Sigmoid colon (tissue), 4 donors: ENCODE results near the gene KAT2A.

Experiments
- CTCF ChIP-seq, 4 experiments: fragments of 450-650 bp in 3 of 4; fragments of 200-600 bp in 1 of 4; IDR thresholded peaks; one replicate each; pipeline ENCODE4 v1.5.1; 2016 to 2019; ENCODE audit warnings: antibody characterized with exemption in 4 of 4, mild to moderate bottlenecking in 3 of 4, moderate library complexity in 2 of 4
- EP300 ChIP-seq, 4 donors: sonication (generic); formaldehyde crosslinking; IDR thresholded peaks; one replicate each; pipeline ENCODE4 v1.6.1; 2017; ENCODE audit warnings: antibody characterized with exemption in 4 of 4
- POLR2AphosphoS5 ChIP-seq, 4 donors: sonication (generic); formaldehyde crosslinking; IDR thresholded peaks; one replicate each; pipeline ENCODE4 v1.6.1; 2017; ENCODE audit warnings: antibody characterized with exemption in 4 of 4

DNA sequence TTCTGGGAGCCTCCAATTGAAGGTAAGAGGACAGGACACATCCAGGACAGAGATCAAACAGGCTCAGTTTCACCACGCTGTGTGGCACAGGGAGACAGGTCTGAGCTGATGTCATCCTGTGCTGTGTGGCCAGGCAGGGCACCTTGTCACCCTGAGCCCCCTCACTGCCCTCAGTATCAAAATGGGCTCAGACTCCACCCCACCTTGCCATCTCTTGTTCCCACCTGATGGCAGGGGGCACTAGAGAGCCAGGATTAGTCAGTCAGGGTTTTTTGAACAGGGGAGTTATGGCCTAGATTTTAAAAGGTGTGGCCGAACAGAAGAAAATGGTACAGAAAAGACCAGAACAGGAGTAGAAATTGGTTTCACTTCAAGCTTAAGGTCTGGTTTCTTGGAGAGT is 2.6 kb downstream of the KAT2A start:
- TF ChIP-seq EP300 (IDR thresholded peaks at IDR 0.05) (no peak), CTCF (IDR thresholded peaks at IDR 0.05) (no peak), POLR2AphosphoS5 (IDR thresholded peaks at IDR 0.05) (no peak)
